Mesenteric fat pad (tissue), 1 donor: ENCODE data around the gene HOMER2. TPM values are rescaled to one million over a fixed set of nuclear protein-coding genes. Genes with fewer than 3 reads are reported as not detected.

ENCODE experiments used
- DNase-seq: peaks from one replicate; pipeline ENCODE4 v3.0.0-alpha.2; 2020; ENCODE audit warnings: low spot score
- total RNA-seq: library from RNA; stranded (reverse); fragmentation: NEBNext Ultra II Directional; extraction: Animal tissue kit (Norgen Biotek cat#: 25700); gene quantifications from one replicate; pipeline ENCODE4 v1.2.1, GENCODE V29; 2021
- donor health status: DM: yes; HTN: yes; CAD: no.

Gene HOMER2
- total RNA-seq, 1 donor from 2014 or later: 2.9 TPM

DNA sequence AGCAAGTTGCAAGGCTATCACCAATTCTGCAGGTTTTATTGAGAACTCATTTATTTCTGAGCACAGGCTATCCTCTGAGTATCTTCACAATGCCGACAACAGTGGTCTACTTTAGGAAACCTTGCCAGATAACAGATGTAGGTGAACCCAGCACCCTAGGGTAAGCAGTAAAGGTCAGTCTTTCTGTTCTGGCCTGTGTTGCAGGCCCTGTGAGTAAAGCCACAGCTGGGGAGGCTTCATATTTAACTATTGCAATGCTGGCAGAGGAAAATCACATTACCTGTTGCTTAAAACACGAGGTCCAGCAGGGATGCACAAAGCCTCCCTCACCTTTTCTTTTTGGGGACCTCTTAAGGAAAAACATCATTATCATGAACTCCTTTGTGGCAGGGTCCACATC lies 87.6 kb downstream of the HOMER2 start:
- DNase-seq: no peak

DNA sequence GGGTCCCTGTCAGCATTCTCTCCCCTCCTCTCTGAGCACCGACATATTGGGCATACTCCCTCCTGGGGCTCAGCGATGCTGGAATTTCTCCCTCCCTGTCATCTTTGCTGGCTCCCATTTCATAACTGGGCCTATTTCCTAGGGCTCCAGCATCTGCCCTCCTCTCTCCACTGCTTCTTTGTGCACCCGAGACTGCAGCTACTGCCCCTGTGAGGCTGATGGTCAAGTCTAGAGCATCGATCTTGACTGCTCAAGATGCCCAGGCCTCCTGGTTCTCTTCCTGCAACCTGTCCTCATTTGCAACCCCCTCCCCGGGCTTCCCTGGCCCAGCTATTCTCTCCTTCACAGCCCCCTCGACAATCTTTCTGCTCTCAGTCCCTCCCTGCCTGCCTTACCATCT lies 89.6 kb downstream of the HOMER2 start:
- no peak for DNase-seq

DNA sequence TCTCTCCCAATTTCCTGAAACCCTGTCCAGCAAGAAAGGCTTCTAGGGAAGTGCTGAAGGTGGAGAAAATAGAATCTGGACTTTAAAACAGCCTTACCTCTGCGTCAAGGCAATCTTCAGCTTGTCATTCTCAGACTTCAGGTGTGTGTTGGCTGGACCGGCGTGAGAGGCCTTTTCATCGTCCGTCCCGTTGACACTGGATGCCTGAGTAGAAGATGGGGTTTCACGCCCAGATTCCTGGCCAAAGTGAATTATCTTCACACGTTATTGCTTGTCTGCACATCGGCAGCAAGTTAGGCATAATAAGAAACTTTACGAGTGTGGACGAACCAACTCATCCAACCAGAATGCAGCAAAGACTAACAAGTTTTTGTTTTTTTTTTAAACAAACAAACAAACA lies 93.6 kb downstream of the HOMER2 start:
- no peak for DNase-seq

DNA sequence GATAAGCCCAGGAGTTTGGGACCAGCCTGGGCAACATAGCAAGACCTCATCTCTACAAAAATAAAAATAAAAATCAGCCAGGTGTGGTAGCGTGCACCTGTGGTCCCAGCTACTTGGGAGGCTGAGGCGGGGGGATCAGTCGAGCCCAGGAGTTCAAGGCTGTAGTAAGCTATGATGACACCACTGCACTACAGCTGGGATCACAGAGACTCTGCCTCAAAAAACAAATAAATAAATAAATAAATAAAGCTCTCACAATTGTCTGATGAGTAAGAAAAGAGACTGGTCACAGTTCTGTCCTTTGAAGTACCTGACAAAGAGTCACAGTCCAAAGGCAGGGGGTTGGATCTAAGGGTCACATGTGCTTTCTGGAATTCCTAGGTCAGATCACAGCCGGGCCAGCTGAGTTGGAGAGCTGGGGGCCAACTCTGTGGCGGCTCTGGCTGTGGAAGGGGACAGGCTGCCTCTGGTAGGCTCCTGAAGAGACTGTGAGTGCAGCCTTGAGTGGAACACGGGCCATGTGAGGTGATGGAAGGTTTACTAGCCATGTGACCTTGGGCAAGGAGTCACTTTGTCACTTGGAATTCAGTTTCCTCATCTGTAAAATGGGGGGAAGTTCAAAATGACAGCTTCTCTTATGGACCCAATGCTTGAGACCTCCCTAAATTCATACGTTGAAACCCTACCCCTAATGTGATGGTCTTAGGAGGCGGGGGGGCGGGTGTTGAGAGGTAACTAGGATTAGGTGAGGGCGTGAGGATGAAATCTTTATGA lies 95.9 kb downstream of the HOMER2 start:
- no peak for DNase-seq

DNA sequence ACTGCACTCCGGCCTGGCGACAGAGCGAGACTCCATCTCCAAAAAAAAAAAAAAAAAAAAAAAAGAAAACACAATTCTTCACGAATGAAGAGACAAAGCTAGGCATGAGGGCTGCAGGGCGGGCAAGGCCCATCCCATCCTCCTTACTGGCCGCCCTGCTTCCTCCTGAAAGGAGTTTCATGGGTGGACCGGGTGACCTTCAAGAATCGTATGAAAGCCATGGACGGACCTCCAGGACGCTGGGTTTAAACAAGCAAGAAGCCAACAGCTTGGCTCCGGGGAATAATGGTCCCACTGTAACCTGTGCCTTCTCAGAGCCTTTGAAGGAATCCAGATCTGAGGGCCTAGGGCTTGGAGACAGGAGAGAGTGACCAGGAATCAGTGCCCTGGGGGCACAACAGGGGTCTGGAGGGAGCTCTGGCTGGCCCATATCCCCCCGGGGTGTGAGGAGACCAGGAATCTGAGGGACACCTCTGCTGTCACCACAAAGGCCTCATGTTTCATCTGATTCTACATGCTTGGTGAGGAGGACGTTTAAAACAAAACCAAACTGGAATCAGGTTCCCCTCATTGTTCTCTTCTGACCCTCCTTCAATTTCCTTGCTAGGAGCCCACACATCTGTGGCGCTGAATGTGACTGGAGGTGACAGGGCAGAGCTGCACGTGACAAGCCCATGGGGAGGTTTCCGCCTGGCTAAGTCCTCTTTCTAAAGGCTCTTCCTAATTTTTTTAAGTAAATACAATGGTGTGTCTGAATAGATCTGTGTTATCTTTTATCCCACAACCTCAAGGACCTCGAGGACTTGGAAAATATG lies 97.0 kb downstream of the HOMER2 start:
- DNase-seq: no peak

DNA sequence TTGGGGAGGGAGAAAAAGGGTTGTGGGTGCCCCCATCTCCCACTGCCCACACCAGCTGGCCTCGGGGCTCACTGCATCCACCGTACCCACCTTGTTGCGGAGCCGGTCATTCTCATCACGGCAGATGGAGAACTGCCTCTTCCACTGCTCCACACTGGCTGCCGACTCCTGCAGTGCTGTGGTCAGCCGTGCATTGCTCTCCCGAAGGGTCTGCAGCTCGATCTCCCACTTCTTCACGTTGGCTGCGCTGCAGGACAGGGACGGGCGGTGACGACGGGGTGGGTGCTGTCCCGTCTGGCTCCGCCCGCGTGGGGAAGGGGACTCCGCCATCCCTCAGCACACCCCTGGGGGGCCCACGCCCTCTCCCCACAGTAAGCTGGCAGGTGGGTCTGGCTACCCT lies 98.0 kb downstream of the HOMER2 start:
- DNase-seq: no peak

DNA sequence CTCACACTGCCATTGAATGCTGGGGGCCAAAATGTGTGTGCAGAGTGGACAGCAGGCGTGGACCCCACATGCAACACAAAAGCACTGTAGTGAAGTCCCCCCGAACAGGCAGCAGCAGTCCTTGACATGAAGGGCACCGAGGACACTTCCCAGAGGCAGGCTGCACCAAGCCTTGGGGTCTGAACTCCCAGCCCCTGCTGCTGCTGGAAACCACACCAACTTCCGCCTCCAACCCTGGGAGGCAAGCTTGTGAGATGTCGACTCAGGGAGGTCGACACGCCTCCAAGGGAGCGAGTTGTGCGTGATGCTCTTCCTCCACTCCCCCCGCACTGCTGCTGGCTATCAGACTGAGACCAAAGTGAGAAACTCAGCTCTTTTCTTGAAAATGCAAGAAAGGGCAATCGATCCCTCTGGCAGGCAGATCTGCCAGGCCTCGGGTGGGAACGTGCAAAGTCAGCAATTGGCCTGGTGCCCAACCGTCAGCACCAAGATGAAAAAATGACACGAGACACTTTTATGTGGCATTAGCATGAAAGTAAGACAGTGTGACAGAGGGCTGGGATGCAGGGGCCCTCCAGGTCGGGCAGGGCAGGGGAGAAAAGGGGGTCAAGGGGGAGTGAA lies 99.5 kb downstream of the HOMER2 start:
- no peak for DNase-seq

DNA sequence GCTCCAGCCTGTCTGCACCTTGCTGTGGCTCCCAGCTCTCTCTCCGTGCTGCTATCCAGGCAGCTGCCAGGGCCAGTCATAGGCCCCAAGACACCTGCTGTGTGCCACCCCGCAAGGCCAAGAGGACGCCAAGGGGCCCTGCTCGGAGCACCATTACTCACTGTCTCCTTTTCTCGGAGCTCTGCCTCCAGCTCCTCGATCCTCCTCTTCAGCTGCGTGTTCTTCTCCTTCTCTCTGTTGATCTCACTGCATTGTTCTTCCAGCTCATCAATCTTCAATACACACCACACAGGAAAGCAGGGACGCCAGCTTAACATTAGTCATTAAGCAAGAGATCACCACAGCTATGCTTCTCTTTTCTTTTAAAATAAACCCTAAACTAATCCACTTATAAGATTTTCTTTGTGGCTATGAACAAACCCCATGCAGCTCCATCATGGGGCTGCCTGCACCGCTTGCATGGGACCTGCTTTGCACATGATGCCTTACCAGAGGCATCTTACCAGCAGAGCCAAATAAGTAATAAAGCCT lies 100.5 kb downstream of the HOMER2 start:
- DNase-seq: no peak

DNA sequence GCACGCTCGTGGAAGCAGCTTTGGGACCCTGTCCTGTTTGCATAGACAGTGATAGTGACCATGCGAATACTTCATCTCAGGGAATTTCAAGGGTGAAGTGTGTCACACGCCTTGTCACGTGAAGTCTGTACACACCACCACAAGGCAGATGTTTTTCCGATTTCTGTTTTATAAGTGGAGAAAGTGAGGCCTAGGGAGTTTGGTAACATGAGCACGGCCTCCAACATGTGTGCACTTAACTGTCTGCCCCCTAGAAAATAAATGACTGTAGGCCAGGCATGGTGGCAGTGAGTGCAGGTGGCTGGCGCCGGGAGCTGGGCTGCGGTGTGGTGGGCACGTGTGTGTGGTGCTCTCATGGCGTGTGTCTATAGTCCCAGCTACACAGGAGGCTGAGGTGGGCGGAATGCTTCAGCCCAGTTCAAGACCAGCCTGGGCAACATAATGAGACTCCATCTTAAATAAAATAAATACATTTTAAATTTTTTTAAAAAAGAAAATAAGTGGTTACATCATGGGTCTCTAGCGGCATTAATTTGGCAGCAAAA lies 101.1 kb downstream of the HOMER2 start:
- DNase-seq: no peak

DNA sequence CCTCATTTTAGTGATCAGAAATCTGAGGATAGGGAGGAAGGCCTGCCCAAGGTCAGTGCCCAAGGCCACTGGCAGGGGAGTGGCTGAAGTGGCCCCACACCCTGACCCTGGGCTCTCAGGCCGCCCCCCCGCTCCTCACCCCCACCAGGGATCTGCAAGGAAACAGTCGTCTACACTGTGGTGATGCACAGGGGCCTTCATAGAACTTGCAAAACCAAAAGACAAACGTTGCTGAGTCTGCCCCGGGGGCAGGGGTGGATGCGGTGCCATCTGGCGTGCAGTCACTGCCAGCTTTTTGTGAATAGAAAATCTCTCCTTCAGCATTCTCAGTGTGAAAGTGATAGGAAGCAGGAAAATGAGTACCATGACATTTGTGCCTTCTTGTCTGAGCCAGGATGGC lies 101.8 kb downstream of the HOMER2 start:
- DNase-seq: no peak

DNA sequence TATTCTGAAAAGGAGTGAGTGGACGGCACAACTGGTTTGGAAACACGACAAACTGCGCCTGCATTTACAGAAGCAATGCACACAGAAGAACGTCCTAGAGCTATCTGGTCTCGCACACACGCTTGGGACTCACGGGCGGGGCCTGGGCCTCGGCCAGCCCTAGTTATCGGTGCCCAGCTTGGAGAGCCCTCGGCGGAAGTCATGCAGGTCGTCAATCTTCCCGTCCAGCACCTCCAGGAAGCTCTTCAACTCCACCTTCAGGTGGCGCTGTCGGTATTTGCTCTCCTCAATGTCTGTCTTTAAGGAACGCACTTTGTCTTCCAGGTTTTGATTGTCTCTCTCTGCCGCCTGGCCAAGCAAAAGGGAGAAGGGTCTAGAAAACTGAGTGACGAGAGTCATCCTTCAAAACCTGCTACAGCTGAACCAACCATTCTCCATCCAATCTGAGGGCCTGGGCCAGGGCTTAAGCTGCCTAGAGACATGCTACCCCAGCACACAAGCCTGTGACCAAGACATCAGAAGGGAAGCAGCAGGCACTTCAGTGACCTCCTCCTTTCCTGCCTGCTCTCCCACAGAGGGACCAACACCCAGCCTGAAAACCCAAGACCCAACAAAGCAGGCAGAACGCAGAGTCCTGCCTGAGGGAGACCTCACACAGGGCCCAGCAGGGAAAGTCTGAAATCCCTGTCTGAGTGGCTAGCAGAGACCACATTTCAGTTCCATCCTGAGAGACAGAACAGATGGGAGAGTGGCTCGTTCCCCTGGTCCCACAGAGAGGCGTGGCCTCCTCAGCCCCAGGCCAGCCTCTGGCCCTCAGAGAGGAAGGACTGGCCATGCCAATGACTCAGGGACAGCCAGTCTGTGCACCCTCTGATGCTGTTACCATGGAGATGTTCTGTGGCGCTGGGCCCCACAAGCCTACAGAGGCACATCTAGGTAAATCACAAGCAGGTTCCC lies 102.7 kb downstream of the HOMER2 start:
- DNase-seq: no peak

DNA sequence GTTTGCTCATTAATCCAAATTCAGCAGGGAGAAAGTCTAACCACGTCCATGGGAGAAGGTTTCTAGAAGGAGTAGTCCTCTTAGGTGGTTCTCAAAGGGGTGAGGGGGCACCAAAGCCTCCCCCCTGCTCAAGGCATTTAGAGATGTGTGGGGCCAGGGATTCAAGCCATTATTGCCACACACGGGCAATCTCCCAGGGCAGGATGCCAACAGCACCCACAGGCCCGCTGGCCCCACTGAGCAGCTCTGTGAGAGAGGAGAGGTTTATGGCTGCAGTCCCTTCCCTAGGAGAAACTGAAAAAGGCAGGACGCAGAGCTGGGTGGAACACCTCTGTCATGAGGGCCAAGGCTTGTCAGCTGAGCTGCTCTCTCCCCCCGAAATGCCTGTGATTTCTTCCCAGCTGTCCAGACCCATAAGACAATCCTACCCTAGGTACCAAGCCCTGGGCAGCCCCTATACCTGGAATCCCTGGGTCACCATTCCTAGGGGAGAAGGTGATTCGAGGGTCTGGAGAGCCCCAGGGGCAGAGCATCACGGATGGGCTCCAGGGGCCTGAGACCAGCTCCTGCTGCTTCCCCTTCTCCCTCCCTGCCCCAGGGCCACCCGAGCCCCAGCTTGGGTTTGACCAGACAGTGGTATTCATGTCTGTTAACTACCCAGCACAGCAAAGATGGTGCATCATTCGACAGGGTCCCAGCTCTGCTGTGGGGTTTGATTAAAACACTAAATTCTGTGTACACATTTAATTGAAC lies 104.1 kb downstream of the HOMER2 start:
- DNase-seq: no peak

DNA sequence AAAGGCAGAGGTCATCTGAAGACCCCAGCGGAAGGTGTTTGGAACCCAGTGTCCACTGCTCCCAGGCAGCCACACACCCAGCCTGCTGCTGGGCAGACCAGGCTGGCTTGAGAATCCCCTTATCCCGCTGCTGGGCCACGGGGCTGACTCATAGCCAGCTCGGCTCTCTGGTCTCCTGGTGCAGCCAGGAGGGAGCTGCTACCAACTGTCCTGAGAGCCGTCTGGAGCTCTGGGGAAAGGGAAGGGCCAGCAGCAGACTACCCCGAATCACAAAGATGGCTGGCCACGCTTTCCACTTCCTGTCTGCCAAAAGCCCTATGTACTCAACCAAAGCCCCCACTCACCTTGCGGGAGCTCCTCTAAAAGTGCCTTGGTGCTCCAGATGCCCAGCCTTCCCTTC lies 104.8 kb downstream of the HOMER2 start:
- DNase-seq: no peak

DNA sequence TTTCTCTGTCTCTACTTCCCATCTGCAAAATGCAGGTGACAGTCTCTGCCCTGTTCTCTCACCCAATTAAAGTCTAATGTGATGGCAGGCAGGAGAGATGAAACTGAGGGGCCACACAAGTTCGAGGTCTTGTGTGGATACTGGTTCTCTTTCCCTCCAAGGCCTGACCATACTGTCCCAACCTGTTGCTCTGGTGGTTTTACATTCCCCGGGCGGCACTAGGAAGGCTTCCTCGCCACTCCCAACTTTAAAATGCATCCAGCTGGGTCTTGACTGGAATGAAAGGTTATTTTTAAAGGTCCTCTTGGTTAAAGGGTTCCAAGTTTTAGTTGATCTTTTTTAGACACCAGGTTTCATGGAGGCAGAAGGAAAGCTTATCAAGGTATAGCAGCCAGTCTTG lies 105.9 kb downstream of the HOMER2 start:
- no peak for DNase-seq

DNA sequence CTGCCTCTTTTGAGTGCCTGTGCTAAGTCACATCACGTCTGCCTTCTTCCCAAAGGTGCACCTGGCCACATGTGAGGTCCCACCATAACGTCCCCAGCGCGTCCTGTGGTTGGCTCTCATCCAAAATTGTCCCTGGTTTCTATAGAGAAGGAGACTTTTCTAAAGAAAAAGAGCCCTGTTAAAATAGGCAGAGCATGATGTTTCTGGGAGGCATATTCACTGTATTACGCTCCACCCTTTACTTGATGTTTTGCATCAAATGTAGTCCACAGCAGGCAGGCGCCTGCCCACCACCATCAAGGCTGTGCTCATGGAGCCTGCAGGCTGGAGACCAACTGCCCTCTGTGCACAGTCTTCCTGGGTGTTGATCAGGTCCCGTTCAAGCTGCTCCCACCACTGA lies 106.8 kb downstream of the HOMER2 start:
- DNase-seq: no peak

DNA sequence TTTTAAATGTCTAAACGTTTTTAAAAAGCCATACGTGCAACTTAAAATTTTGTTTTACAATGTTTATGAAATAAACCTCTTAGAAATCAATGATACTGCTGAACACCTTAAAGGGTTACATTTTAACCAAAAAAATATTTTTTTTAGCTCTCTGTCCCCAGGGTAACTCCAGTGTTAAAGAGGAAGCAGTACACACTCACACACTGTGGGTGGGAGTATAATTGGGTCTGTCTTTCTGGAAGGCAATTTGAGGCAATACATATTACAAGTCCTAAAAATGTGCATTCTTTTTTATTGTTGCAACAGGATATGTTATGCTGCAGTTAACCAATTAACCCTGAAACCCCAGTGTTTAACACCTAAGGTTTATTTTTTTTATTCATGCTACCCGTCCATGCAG lies 109.0 kb downstream of the HOMER2 start:
- DNase-seq: no peak

DNA sequence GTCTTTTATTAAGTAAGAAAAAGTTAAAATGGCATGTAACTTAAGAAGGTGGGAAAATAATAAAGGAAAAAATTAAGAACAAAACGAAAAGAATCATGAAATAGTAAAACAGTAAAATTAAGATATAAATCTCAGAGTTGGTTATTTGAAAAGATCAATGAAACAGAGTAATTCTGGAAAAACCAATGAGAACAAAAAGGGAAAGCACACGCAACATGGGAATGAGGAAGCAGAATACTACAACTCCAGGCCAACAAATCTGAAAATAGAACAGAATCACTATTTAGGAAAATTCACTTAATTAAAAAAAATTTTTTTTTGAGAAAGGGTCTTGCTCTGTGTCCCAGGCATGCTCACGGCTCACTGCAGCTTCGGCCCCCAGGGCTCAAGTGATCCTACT lies 112.4 kb downstream of the HOMER2 start:
- DNase-seq: no peak

DNA sequence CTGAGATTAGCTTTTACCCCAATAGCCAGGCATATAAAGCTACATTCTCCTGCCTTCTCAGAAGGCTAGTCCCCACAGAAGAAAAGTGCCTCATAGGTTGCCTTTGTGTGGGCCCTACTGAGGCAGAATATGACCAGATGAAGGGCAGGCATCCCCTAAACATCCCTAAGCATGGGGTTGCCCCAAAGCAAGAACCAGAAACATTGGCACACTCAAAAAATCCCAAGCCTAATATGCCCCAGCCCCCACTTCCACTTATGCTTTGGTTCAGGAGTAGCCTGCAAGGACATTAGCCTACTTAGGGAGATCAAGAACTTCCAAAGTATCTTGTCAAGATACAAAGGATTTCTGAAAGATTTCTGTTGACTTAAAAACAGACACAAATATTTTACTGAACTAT lies 113.4 kb downstream of the HOMER2 start:
- no peak for DNase-seq

DNA sequence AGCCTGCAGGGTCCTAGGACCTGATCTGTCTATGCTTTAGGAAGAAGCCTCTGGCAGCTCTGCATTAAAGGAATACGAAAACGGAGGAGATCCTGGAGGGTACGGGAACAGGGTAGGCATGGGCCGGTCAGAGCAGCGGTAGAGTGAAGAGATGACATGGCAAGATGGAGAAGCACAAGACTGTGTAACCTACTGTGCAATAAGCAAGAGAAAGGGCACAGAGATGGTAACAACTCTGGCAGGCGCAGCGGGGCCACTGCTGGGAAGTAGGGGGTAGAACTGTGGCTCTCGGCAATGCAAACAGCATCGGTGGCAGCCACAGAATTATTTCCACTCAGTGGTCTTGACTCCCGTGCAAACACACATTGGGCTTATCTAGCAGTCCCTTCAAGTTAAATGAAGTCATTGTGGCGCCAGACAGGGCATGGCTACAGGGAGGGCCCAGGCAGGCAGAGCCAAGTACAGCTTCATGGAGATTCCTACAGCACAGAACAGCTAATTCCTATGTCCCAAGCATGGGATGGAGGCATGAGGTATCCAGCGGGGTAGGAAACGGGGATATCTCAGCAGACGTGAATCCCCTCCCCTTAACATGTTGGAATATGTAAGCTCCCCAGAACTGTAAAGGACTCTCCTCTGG lies 114.3 kb downstream of the HOMER2 start:
- DNase-seq: no peak
